ENCODE results near the gene TNS1. TPM values are rescaled to one million over a fixed set of nuclear protein-coding genes. Genes with fewer than 3 reads are reported as not detected.

The TNS1 gene
- total RNA-seq, 1 experiment from 2014 or later, result 6.2 TPM

GRCh38 chr2:217848351-217848957 is 154.3 kb downstream of the TNS1 start:
- intact Hi-C loops (cut with micrococcal nuclease), result no loop called here
- no TSS peak for BruUV-seq (replicated peaks)
- peaks cover 0 to 4% of the 10 kb centered on the region in 2 experiments; a peak in 1 of 4 replicates for H3K9me3 ChIP-seq (ENCODE audit: control insufficient read depth in 1 of 2, insufficient read depth in 1 of 2, low read depth in 1 of 2, low read length in 2 of 2)
- no peak overlapping the region for H2AFZ ChIP-seq (ENCODE audit: low read depth, low read length, poor library complexity, severe bottlenecking)
- no peaks in the 10 kb centered on the region for H3K27me3 ChIP-seq (ENCODE audit: insufficient read depth, low read length)
- no peaks in the 10 kb centered on the region for H4K20me1 ChIP-seq (ENCODE audit: insufficient read depth)
- DNase-seq (ENCODE audit: low read depth, low spot score), result no peak
- no peaks in the 10 kb centered on the region for H3K79me2 ChIP-seq (ENCODE audit: insufficient read depth, low read length)
- no peak for TF ChIP-seq JUND (IDR thresholded peaks at IDR 0.05)
- TF ChIP-seq CEBPB (IDR thresholded peaks at IDR 0.05; ENCODE audit: low read depth), result no peak
- TF ChIP-seq ZFX (IDR thresholded peaks at IDR 0.05), result no peak
- TF ChIP-seq ZBTB33 (IDR thresholded peaks at IDR 0.05; ENCODE audit: extremely low read depth, insufficient replicate concordance, low read length), result no peak
- no peak for TF ChIP-seq ZNF274 (IDR thresholded peaks at IDR 0.05; ENCODE audit: low read depth, low read length)
- TF ChIP-seq CTCF (IDR thresholded peaks at IDR 0.05 in 2 of 3, conservative IDR thresholded peaks at IDR 0.05 in 1 of 3; ENCODE audit: borderline replicate concordance in 1 of 3, insufficient read depth in 1 of 3, low read depth in 2 of 3, low read length in 2 of 3), result no peak
- TF ChIP-seq EGR1 (IDR thresholded peaks at IDR 0.05; ENCODE audit: low read depth), result no peak
- no peak for TF ChIP-seq POLR2A (IDR thresholded peaks at IDR 0.05; ENCODE audit: borderline replicate concordance, extremely low read depth, insufficient read depth, insufficient read length)
- no peak for TF ChIP-seq FOSL1 (IDR thresholded peaks at IDR 0.05; ENCODE audit: low read depth)
- TF ChIP-seq ELF1 (IDR thresholded peaks at IDR 0.05; ENCODE audit: borderline replicate concordance, low read depth), result no peak
- no peak for TF ChIP-seq SRF (IDR thresholded peaks at IDR 0.05; ENCODE audit: low read depth)
- no peak overlapping the region for H3K4me2 ChIP-seq (ENCODE audit: low read length)
- CTCF ChIA-PET, result no interaction called here
- H3K4me1 ChIP-seq (ENCODE audit: control insufficient read depth in 1 of 2, insufficient read depth in 2 of 2, low read length in 2 of 2), result peaks cover 39 to 61% of the 10 kb centered on the region in 2 experiments
- H3K9ac ChIP-seq (ENCODE audit: low read length), result no peak overlapping the region
- no peak overlapping the region for H3K4me3 ChIP-seq (replicated peaks in 1 of 2; ENCODE audit: low read depth in 1 of 2, low read length in 2 of 2)
- H3K27ac ChIP-seq (ENCODE audit: low read depth, low read length), result no peak overlapping the region
- H3K36me3 ChIP-seq (ENCODE audit: control insufficient read depth in 1 of 2, insufficient read depth in 2 of 2, low read length in 2 of 2), result no peaks in the 10 kb centered on the region
- RAD21 ChIA-PET (ENCODE audit: low non-redundant PET in 1 of 2, low total read pairs in 2 of 2, uncharacterized antibody in 2 of 2, unreplicated experiment in 2 of 2), result no interaction called here
- H3K9me2 ChIP-seq (ENCODE audit: insufficient read depth), result no peaks in the 10 kb centered on the region
- POLR2A ChIA-PET, result no interaction called here
- ATAC-seq, result no peak

All from HCT116 (cell line).